Glomerular visceral epithelial cell (primary cell): Measurements from ENCODE around the gene SLC24A4.
A peak's percentile ranks its signal among the peaks of the same experiment; 100 is the strongest.

Source experiments
- DNase-seq: peaks from one replicate; pipeline ENCODE4 v3.0.0-alpha.2; 2016; ENCODE audit errors: extremely low spot score

Gene SLC24A4

DNA sequence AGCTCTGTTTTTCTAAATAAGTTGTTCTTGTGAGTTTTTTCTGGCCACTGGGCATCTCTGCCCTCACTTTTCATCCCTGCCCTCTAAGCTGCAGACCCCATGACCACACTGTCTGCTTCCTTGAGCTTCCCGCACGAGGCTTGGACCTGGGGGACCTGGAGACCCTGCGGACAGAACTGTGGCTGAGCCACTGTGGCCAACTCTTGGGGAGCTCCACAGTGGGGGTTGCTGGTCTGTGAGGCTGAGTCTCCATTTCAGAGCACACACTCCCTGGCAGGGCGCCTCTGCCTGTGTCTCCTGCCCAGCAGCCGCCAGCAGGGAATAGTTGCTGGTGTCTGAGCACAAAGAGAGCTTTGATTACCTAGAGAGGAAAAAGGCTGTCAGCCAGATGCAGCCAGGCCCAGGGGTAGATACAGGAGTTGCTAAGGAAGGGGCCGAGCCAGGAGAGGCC is 177.6 kb downstream of the SLC24A4 start:
- DNase-seq: no peak

DNA sequence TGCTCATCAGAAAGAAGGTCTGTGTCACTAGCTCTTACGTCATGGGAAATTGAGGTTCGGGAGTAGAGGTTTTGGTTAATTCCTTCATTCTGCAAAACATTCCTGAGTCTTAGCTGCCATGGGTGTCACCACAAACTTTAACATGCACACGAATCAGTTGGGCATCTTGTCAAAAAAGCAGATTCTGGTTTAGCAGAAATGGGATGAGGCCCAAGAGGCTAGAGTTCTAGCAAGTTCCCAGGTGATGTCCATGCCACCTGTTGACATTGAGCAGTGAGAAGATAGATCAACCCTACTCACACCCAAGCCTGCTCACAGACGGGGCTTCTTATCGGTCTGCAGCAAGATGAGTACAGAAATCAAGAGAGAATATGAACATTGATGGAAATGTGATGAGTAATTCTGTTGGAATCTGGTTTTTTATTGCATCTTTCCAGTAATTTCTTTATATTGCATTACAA is 179.0 kb downstream of the SLC24A4 start:
- peak; percentile 81 for DNase-seq

DNA sequence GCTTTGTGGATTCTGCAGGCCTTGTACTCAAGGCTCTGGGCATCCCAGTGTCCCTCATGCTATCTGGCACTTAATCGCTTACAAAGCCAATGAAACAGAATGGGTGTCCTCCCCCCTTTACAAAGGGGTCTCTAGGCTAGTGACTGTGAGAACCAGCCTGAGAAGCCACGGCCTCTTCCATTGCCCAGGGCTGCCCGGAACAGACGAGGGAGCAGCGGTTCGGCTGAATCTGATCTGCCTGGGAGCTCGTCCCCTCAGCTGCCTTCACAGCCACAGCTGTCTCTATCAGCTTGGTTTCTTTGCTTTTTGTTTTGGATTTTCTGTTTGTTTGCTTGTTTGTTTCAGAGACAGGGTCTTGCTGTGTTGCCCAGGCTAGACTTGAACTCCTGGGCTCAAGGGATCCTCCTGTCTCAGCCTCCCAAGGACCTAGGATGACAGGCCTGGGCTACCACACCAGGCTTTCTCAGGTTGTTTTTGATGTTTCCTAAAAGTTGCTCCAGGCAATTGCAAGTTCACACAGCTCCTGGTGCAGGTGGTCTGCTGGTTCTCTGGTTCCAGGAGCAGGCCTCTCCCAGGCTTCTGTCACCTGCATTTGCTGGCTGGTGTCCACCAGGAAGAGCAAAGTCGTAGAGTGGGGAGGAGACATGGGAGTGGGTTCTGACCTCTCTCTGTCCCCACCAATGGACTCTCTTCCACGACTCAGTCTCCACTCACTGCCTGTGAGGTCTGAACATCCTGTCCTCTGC is 179.7 kb downstream of the SLC24A4 start:
- DNase-seq: no peak

DNA sequence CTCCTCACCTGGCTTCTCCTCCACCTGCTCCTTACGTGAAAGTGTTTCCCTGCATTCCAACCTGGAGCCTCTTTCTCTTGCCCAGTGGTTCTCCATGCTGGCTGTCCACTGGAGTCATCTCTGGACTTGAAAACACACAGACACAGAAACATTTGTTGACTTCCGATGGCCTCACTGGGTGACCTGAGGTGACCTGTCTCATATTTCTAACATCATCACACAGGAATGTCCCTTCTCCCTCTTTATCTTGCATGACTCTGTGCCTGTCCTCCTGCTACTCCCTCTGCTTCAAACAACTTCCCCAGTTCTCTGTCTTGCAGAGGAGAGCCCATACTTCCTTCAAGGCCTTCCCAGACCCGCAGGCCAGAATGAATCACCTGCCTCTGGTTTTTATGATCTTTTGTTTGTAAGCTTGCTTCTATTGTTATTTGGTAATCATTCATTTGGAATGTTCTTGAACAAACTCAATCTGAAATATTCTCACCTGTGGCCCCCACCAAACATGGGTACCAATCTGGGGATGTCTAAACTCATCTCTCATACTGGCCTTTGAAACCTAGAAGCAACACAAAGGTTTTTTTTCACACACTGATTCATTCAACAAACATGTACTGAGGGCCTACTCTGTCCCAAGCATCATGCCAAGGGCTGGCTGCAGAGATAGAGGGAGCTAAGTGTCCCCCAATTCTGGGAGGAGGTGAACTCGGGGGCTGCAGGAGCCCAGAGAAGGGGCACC is 181.0 kb downstream of the SLC24A4 start:
- peak; percentile 84 for DNase-seq

DNA sequence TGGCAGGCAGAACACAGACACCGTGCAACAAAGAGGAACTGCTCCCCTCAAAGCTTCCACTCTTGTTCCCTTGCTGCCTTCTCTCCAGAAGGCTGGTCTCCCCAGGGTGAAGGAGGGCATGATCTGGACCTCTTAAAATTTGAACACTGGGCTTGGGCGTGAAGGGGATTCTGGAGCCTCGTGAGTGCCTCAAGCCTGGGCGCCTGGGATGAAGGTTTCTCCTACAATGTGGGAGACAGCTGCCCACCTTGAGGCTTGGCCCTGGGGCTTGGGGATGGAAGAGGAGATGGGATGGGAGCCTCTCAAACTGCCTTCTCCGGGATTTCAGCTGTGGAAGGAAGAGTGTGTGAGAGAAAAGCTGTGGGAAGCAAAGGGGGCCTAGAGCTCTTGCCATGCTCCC is 182.9 kb downstream of the SLC24A4 start:
- no peak for DNase-seq

DNA sequence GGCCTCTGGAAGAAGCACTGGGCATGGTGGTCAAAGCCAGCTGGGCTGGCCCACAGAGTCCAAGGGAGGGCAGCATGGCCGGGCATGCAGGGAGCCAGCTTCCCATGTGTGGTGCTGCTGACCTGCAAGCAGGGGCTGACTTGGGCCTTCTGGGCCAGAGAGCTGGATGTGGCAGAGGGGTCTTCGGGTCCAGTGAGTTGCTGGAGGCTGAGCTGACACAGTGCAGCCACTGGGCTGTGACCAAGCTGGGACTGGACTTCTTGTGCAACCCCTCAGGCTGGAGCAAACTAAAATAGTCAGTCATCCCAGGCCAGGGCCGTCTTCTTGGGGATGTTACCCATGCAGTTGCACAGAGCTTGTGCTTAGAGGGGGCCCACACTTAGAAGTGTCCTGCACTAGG is 183.3 kb downstream of the SLC24A4 start:
- DNase-seq: no peak

DNA sequence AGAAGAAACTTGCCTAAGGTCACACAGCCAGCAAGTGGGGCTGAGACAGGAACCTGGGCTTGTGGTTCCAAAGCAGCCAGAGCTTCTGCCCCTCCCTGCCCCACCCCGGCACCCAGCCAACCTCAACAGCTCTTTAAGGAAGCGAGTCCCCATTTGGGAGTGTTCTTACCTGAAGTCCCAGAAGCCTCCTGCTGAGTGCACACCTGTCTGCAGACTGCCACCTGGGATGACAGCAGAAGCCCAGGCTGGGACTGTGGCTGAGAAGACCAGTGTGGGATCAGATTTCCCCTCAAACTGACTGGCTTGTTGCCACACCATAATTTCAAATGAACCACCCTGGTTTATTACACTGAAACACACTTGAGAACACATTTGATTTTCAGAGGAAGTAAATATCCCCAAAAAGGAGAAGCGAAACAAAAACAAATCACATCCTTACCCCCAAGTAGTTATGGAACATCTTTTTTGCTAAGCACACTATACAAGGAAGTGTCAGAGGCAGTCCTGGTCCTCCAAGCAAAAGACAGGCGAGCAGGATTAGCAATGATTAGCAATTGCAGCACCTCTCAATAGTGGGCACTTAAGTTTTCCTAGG is 184.3 kb downstream of the SLC24A4 start:
- no peak for DNase-seq

DNA sequence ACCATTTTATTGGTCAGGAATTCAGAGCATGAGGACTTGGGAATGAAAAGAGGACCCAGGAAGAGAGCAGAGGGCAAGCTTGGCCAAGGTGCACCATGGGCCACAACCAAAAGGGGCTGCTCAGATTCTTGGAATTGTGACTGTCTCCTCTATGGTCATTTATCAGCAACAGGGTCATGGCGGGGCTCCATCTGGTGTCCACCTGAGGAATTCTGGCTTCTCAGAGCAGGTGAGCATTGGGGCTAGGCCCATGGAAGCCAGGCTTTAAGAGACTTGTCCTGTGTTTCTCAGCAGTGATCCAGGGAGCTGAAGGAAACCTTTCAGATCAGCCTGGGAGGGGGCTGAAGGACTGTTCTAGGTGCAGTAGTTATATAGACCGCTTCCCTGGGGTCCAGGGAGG is 188.0 kb downstream of the SLC24A4 start:
- no peak for DNase-seq

DNA sequence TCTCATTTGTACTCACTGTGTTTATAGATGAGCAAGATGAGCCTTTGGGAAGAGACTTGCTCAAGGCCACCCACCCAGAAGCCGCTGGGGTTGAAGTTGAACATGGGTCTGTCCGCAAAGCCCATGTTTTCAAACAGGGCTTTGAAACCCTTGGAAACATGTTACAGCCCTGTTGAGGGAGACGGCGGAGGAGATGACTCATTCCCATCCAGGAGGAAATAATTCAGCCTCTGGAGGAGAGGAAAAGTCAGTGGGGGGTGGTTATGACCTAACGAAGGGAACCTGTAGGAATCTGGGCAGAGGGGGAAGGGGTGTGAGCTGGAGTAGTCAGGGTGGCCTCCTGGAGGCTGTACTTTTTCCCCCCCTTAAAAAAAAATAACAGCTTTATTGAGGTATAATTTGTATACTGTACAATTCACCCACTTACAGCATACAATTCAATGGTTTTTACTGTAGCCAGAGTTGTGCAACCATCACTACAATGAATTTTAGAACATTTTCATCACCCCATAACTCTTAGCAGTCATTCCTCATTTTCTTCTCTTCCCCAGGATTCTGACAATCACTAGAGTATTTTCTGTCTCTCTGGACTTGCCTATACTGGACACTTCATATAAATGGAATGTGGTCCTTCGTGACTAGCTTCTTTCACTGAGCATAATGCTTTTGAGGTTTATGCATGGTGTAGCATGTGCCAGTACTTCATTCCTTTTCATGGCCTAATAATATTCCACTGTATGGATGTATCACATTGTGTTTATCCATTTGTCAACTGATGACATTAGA is 188.7 kb downstream of the SLC24A4 start:
- peak; percentile 97 for DNase-seq

DNA sequence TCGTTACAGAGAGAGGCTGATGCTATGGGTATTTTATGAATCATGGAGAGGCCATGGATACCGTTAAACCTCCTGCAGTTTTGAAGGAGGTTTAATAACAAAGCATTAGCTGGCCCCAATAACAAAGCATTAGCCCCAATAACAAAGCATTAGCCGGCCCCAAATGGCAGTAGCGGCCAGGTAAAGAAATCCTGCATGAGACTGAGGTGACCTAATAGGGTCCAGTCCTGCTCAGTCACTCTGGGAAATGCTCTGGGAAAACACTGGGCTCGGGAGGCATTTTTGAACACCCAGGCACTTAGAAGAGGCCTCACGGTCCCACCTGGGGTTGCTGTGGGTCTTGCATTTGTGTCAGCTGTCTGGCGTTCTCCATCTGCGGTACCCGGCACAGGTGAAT is 189.8 kb downstream of the SLC24A4 start:
- no peak for DNase-seq

DNA sequence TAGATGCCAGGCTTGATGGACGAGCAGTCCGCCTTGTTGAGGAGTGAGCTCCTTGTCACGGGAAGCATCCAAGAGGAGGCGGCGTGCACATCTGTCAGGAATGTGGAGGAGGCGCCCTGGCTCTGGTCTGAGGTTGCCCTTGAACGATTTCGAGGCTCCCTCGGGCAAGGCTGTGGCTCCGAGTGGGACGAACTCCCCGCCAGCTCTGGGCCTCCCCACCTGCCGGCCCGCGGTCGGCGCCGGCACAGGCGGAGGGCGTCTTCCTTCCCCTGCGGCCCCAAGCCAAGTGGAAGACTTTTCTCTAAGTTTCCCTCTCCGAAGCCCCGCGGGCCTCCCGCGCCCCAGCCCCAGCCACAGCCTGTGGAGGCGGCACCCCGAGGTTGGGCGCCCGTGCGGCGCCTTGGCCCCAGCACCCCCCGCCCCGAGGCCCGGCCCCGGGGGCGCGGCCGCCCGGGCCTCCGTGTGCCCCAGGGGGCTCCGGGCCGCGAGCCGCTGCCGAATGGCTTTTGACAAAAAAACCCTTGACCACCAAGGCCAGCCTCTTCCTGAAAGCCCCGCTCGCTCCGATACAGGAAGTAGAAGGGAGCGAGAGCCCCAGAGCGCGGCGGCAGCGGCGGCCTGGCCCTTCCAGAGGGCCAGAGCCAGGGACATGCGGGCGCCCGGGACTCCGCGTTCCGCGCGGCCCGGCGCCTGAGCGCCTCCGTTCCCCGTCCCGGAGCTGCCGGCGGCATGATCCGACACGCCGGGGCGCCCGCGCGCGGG is 190.4 kb downstream of the SLC24A4 start, which contains the start of gene RIN3:
Gene RIN3 (plus strand): TSS at position 578 of the 762 bp plus-strand sequence. CDS start 152 bp downstream, at position 730.
- DNase-seq: peak; percentile 72

DNA sequence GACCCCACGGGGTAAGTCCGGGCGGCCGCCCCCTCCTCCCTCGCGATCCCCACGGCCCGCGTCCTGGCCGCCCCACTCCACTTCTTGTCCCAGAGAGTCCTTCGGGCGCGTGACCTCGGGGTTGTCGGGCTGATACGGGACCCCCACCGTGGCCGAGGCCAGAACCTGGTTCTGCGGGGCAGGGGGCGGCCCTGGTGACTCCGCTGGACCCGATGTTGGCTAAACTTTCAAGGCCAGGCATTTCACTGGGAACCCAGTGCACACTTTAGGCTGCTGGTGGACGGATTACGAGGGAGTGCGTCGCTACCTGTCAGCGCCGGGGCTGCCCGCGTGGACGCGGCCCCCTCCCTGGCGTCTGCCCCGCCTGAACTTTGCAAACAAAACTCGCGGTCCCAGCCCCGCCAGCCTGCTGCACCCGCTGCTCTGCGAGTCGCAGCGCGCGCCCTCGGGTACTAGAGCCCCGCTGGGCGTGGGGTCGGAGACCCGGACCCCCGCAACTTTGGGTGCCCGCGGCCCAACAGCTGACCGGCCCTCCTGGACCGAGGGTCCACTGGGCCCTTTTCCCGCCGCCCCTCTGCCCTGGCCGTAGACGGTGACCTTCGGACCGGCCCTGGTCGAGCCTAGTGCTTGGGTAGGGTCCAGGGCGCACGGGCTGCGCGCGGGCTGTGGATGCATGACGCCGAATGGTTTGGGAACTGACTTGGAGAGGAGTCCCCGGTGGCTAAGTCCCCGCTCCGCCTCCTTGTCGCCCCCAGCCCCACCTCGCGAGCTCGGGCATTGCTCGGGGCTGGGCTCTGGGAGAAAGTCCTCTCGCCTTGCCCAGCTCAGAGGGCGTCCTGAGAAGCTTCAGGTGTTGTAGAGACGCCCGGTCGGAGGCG is 191.2 kb downstream of the SLC24A4 start:
- DNase-seq: peak; percentile 21

DNA sequence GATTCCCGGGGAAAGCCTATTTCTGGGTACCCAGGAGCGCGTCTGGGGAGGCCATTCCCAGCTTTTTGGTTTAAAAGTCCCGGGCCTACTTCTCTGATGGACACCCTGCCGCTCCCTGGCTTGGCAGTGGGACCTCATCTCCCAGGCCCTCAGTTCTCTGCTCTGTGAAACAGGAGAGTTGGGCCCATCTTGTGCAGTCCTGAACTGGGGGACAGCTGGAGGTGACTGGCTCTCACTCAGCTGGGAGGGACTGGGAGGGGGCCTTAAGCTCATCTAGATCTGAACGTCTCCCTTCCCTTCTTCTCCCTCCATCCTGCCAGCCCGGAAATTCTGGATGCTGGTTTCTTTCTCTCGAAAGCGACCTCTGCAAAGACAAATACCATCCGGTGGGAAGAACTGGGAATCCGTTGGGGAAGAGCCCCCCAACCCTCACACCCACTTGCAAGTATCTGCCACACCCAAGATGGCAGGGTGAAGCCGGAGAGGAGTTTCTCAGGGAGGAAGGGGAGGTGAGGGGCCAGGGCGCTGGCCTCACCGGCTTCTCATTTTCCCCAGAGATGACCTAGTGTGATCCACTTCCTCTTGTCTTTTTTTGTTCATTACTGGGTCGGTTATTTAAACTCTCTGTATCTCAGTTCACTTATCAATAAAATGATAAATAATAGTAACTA is 192.0 kb downstream of the SLC24A4 start:
- no peak for DNase-seq

DNA sequence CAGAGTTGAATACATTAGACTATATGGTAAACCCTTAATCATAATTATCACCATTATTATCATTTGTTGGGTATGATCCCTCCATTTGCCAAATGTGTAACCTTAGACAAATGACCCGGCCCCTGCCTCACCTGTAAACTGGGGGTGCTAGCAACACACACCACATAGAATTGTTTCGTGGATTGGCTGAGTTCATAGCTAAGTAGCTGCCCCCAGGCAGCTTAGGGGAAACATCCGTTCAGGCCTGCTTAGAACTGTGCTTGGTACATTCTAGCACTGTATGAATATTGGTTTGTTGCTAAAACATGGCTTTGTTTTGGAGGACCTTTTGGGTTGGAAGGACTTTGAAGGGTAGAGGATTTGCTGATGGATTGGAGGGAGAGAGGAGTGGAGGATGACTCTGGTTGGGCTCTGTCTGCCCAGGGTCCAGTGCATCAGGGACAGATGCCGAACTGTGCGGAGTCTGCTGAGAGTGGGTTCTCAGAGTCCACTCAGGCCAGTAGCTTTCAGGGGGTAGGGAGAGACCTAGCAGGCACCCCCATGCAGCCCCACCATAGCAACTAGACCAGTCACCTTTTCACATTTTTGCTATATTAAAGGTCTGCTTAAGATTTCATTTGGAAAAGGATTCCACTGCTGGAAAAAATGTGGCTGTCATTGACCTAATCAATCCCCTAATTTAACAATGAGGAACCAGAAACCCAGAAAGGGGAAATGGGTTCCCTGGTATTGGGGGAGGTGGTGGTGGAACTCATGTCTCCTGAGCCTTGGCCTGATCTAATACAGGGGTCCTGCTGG is 192.8 kb downstream of the SLC24A4 start:
- DNase-seq: no peak

DNA sequence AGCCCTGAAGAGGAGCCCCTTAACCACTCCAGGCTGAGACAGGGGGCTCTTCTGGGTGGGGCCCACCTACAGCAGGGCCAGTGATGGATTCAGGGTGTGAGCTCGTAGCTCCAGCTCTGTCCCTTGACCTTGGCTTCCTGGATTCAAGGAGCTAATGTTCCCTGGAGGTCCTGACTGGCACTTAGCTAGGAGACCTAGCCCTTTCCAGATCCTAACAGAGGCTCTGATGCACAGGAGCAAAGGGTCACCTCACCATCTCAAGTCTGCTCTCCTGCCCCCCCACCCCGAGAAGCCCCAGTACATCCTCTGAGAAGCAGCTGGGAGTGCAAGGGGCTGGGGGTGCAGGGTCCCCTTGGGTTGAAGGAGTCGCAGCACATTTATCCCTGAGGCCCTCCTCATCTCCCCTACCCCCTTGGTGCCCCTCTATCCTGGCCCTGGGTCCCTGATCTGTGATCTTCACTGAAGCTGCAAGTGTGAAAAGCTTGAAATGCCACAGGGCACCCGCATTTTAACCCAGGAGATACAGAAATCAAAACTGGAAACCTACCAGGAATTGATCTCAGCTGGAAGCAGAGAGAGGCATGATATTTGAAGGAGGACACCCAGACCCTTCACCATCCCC is 193.5 kb downstream of the SLC24A4 start:
- DNase-seq: no peak

DNA sequence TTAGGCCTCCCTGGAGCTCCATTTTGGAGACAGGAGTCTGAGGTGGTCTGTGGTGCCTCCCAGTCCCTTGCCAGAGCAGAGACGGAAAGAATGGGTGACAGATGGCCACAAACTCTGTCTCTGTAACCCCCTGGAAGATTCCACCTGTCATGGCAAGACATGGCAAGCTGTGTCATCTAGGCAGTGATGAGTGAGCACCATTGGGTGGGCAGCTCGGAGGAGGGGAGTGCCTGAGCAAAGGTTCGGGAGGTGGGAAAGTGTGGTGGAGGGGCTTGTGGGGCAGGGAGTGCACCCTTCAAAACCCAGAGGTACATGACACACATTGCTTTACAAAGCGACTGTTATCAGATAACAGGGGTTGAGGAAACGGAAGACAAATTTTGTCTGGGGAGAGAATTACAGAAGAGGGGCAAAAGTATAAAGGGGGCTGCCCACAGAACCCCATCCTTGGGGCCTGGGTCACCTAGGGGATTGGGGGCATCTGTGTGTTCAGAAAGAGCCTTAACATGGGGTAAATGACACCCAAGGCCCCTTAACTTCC is 194.1 kb downstream of the SLC24A4 start:
- no peak for DNase-seq

DNA sequence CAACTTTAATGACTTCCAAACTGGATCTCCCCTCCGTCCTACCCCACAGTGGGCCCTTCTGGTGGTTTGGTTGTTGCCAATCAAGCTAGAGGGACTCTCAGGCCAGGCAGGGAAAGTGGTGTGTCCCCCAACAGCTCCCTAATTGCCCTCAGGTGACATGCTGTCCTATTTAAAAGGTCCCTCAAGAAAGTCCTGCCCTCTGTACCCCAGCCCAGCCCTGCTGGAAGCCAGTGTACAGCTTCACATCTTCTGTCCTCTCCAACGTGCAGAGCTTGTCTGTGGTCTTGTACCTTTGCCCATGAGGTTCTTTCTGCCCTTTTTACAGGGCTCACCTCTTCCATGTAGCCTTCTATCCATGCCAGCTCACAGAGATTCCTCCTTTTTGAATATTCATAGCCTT is 194.8 kb downstream of the SLC24A4 start:
- DNase-seq: no peak
